ENCODE measurements around the gene LMAN1L. TPM values are rescaled to one million over a fixed set of nuclear protein-coding genes. Genes with fewer than 3 reads are reported as not detected.

The LMAN1L gene
- total and polyA plus RNA-seq, 2 donors: 0.41 TPM; not detected in 1

GRCh38 chr15:74867466-74868038, 54.9 kb downstream of the LMAN1L start:
- peak overlapping the region in 1 of 2 donors; percentile 7 for H3K27ac ChIP-seq (ENCODE audit: low read depth in 1 of 2, low read length in 1 of 2)

GRCh38 chr15:74868059-74868458, 55.4 kb downstream of the LMAN1L start:
- H3K27me3 ChIP-seq (ENCODE audit: control insufficient read depth in 2 of 2, insufficient read depth in 1 of 2, low read length in 1 of 2): no peaks in the 10 kb centered on the region
- no peak overlapping the region for H3K4me3 ChIP-seq (ENCODE audit: low read length in 2 of 2)
- peaks cover 17% of the 10 kb centered on the region in 2 donors for H3K36me3 ChIP-seq (ENCODE audit: control insufficient read depth in 2 of 2, insufficient read depth in 2 of 2, low read length in 1 of 2)
- peaks cover 29 to 40% of the 10 kb centered on the region in 2 donors for H3K4me1 ChIP-seq (ENCODE audit: control insufficient read depth in 2 of 2, insufficient read depth in 2 of 2, low read length in 2 of 2)
- peak overlapping the region in 1 of 2 donors; percentile 7 for H3K27ac ChIP-seq (ENCODE audit: low read depth in 1 of 2, low read length in 1 of 2)
- H3K9me3 ChIP-seq (ENCODE audit: control insufficient read depth in 2 of 2, insufficient read depth in 1 of 2, low read length in 1 of 2): peaks cover 2 to 5% of the 10 kb centered on the region in 2 donors
- peak in 1 of 9 donors; percentile 19 for DNase-seq (ENCODE audit: low read depth in 6 of 9, low spot score in 9 of 9)
- WGBS: 26% methylated on average over 6 of the region's 6 CpGs

More at GRCh38 chr15:74867466-74868038, 54.9 kb downstream of the LMAN1L start:
- peaks cover 29 to 39% of the 10 kb centered on the region in 2 donors for H3K4me1 ChIP-seq (ENCODE audit: control insufficient read depth in 2 of 2, insufficient read depth in 2 of 2, low read length in 2 of 2)
- no peaks in the 10 kb centered on the region for H3K27me3 ChIP-seq (ENCODE audit: control insufficient read depth in 2 of 2, insufficient read depth in 1 of 2, low read length in 1 of 2)
- WGBS: 90% methylated on average over 1 of the region's 1 CpG
- DNase-seq (ENCODE audit: low read depth in 6 of 9, low spot score in 9 of 9): no peak
- peaks cover 17% of the 10 kb centered on the region in 2 donors for H3K36me3 ChIP-seq (ENCODE audit: control insufficient read depth in 2 of 2, insufficient read depth in 2 of 2, low read length in 1 of 2)
- H3K4me3 ChIP-seq (ENCODE audit: low read length in 2 of 2): no peak overlapping the region
- H3K9me3 ChIP-seq (ENCODE audit: control insufficient read depth in 2 of 2, insufficient read depth in 1 of 2, low read length in 1 of 2): peaks cover 2 to 5% of the 10 kb centered on the region in 2 donors

- peaks cover 16 to 17% of the 10 kb centered on the region in 2 donors for H3K36me3 ChIP-seq (ENCODE audit: control insufficient read depth in 2 of 2, insufficient read depth in 2 of 2, low read length in 1 of 2)
- no peak for DNase-seq (ENCODE audit: low read depth in 6 of 9, low spot score in 9 of 9)
- H3K4me1 ChIP-seq (ENCODE audit: control insufficient read depth in 2 of 2, insufficient read depth in 2 of 2, low read length in 2 of 2): peaks cover 29 to 46% of the 10 kb centered on the region in 2 donors
- peaks cover 2 to 5% of the 10 kb centered on the region in 2 donors for H3K9me3 ChIP-seq (ENCODE audit: control insufficient read depth in 2 of 2, insufficient read depth in 1 of 2, low read length in 1 of 2)
- H3K27ac ChIP-seq (ENCODE audit: low read depth in 1 of 2, low read length in 1 of 2): peak overlapping the region in 1 of 2 donors; percentile 46
- no peak overlapping the region for H3K4me3 ChIP-seq (ENCODE audit: low read length in 2 of 2)
- no peaks in the 10 kb centered on the region for H3K27me3 ChIP-seq (ENCODE audit: control insufficient read depth in 2 of 2, insufficient read depth in 1 of 2, low read length in 1 of 2)
Measured at GRCh38 chr15:74869372-74869725, 56.7 kb downstream of the LMAN1L start.

- Histone ChIP-seq H3K27me3 (ENCODE audit: control insufficient read depth in 2 of 2, insufficient read depth in 1 of 2, low read length in 1 of 2) (no peaks in the 10 kb centered on the region), H3K9me3 (ENCODE audit: control insufficient read depth in 2 of 2, insufficient read depth in 1 of 2, low read length in 1 of 2) (peaks cover 2 to 5% of the 10 kb centered on the region in 2 donors), H3K27ac (ENCODE audit: low read depth in 1 of 2, low read length in 1 of 2) (peak overlapping the region; percentile 46 to 48), H3K36me3 (ENCODE audit: control insufficient read depth in 2 of 2, insufficient read depth in 2 of 2, low read length in 1 of 2) (peaks cover 13 to 17% of the 10 kb centered on the region in 2 donors), H3K4me3 (ENCODE audit: low read length in 2 of 2) (no peak overlapping the region), H3K4me1 (ENCODE audit: control insufficient read depth in 2 of 2, insufficient read depth in 2 of 2, low read length in 2 of 2) (peaks cover 29 to 46% of the 10 kb centered on the region in 2 donors)
- peak in 1 of 9 donors; percentile 47 for DNase-seq (ENCODE audit: low read depth in 6 of 9, low spot score in 9 of 9)
- WGBS: 17% methylated on average over 6 of the region's 6 CpGs
Measured at GRCh38 chr15:74869726-74870407, 57.2 kb downstream of the LMAN1L start.

- Histone ChIP-seq H3K27me3 (ENCODE audit: control insufficient read depth in 2 of 2, insufficient read depth in 1 of 2, low read length in 1 of 2) (no peaks in the 10 kb centered on the region), H3K4me1 (ENCODE audit: control insufficient read depth in 2 of 2, insufficient read depth in 2 of 2, low read length in 2 of 2) (peaks cover 29 to 46% of the 10 kb centered on the region in 2 donors), H3K27ac (ENCODE audit: low read depth in 1 of 2, low read length in 1 of 2) (peak overlapping the region in 1 of 2 donors; percentile 42), H3K9me3 (ENCODE audit: control insufficient read depth in 2 of 2, insufficient read depth in 1 of 2, low read length in 1 of 2) (peaks cover 2 to 5% of the 10 kb centered on the region in 2 donors), H3K36me3 (ENCODE audit: control insufficient read depth in 2 of 2, insufficient read depth in 2 of 2, low read length in 1 of 2) (peaks cover 13 to 17% of the 10 kb centered on the region in 2 donors), H3K4me3 (ENCODE audit: low read length in 2 of 2) (peak overlapping the region in 1 of 2 donors; percentile 7)
- DNase-seq (ENCODE audit: low read depth in 6 of 9, low spot score in 9 of 9): no peak
- 19% methylated on average over 6 of the region's 6 CpGs for WGBS
Measured at GRCh38 chr15:74870436-74871215, 58.0 kb downstream of the LMAN1L start.

- Histone ChIP-seq H3K9me3 (ENCODE audit: control insufficient read depth in 2 of 2, insufficient read depth in 1 of 2, low read length in 1 of 2) (peaks cover 2 to 4% of the 10 kb centered on the region in 2 donors), H3K36me3 (ENCODE audit: control insufficient read depth in 2 of 2, insufficient read depth in 2 of 2, low read length in 1 of 2) (peaks cover 6 to 15% of the 10 kb centered on the region in 2 donors), H3K4me3 (ENCODE audit: low read length in 2 of 2) (peak overlapping the region; percentile 74 to 97), H3K4me1 (ENCODE audit: control insufficient read depth in 2 of 2, insufficient read depth in 2 of 2, low read length in 2 of 2) (peaks cover 29 to 41% of the 10 kb centered on the region in 2 donors), H3K27ac (ENCODE audit: low read depth in 1 of 2, low read length in 1 of 2) (peak overlapping the region; percentile 84 to 98), H3K27me3 (ENCODE audit: control insufficient read depth in 2 of 2, insufficient read depth in 1 of 2, low read length in 1 of 2) (no peaks in the 10 kb centered on the region)
- WGBS: 2% methylated on average over 11 of the region's 11 CpGs
- DNase-seq (ENCODE audit: low read depth in 6 of 9, low spot score in 9 of 9): no peak
Measured at GRCh38 chr15:74872702-74873035, 60.0 kb downstream of the LMAN1L start.

- peak within 1 kb of the TSS; percentile 84 to 98 for H3K27ac ChIP-seq (ENCODE audit: low read depth in 1 of 2, low read length in 1 of 2)
- H3K9me3 ChIP-seq (ENCODE audit: control insufficient read depth in 2 of 2, insufficient read depth in 1 of 2, low read length in 1 of 2): peaks cover 0 to 2% of the 10 kb centered on the region in 2 donors
- peak within 1 kb of the TSS; percentile 74 to 97 for H3K4me3 ChIP-seq (ENCODE audit: low read length in 2 of 2)
- under 1% methylated on average over 49 of the region's 52 CpGs for WGBS
- H3K27me3 ChIP-seq (ENCODE audit: control insufficient read depth in 2 of 2, insufficient read depth in 1 of 2, low read length in 1 of 2): no peaks in the 10 kb centered on the region
- H3K36me3 ChIP-seq (ENCODE audit: control insufficient read depth in 2 of 2, insufficient read depth in 2 of 2, low read length in 1 of 2): peaks cover under 1 to 10% of the 10 kb centered on the region in 2 donors
- peaks cover 26 to 37% of the 10 kb centered on the region in 2 donors for H3K4me1 ChIP-seq (ENCODE audit: control insufficient read depth in 2 of 2, insufficient read depth in 2 of 2, low read length in 2 of 2)
- peak; percentile 78 to 96 (median 88) for DNase-seq (ENCODE audit: low read depth in 6 of 9, low spot score in 9 of 9)
Measured at GRCh38 chr15:74873036-74873755, 60.6 kb downstream of the LMAN1L start, which contains the start of gene SCAMP2. SCAMP2 (minus strand) TSS chr15:74873365; CDS start chr15:74873255, 110 bp downstream.

GRCh38 chr15:74873756-74874424, 61.3 kb downstream of the LMAN1L start:
- H3K4me1 ChIP-seq (ENCODE audit: control insufficient read depth in 2 of 2, insufficient read depth in 2 of 2, low read length in 2 of 2): peaks cover 22 to 34% of the 10 kb centered on the region in 2 donors
- WGBS: 54% methylated on average over 16 of the region's 16 CpGs
- peaks cover 0 to 2% of the 10 kb centered on the region in 2 donors for H3K9me3 ChIP-seq (ENCODE audit: control insufficient read depth in 2 of 2, insufficient read depth in 1 of 2, low read length in 1 of 2)
- H3K27ac ChIP-seq (ENCODE audit: low read depth in 1 of 2, low read length in 1 of 2): peak overlapping the region; percentile 22 to 66
- no peaks in the 10 kb centered on the region for H3K27me3 ChIP-seq (ENCODE audit: control insufficient read depth in 2 of 2, insufficient read depth in 1 of 2, low read length in 1 of 2)
- DNase-seq (ENCODE audit: low read depth in 6 of 9, low spot score in 9 of 9): no peak
- H3K36me3 ChIP-seq (ENCODE audit: control insufficient read depth in 2 of 2, insufficient read depth in 2 of 2, low read length in 1 of 2): peaks cover 0 to 5% of the 10 kb centered on the region in 2 donors
- peak overlapping the region; percentile 74 to 97 for H3K4me3 ChIP-seq (ENCODE audit: low read length in 2 of 2)

Data from thymus (tissue), 11 donors.